22Rv1 (cell line): ENCODE results near the gene HDHD5.

ENCODE experiments used
- H3K27ac ChIP-seq: fragments of 450-650 bp; 2 replicates; pipeline ENCODE4 v1.5.1; 2017
- CTCF ChIP-seq: fragments of 450-650 bp; IDR thresholded peaks from 2 replicates; pipeline ENCODE4 v1.5.1; 2017; ENCODE audit warnings: mild to moderate bottlenecking
- ZFX ChIP-seq: fragments of 450-650 bp; IDR thresholded peaks from 2 replicates; pipeline ENCODE4 v1.6.1; 2017; ENCODE audit warnings: antibody characterized with exemption, borderline replicate concordance

The HDHD5 gene

DNA sequence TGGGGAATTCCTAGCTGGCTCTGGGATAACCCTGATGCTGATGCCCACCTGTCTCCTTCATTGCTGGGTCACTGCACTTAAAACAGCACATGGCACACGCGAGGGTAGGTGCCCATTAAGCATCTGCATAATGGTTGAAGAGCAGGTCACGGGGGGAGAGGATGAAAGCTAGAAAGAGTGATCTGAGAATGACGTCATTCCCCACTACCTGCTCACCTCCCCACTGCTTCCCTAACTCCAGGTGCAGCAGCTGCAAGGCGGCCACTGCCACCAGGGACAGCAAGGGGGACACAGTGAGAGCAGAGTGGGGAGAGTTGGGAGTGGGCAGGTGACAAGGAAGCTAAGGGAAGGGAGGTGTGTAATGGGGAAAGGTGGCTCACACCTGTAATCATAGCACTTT lies 33.1 kb upstream of the HDHD5 start:
- TF ChIP-seq ZFX (no peak), CTCF (no peak)
- H3K27ac ChIP-seq = no peak overlapping the region

- TF ChIP-seq ZFX (no peak), CTCF (no peak)
Observed at GRCh38 chr22:17191163-17191784, 32.2 kb upstream of the HDHD5 start.

DNA sequence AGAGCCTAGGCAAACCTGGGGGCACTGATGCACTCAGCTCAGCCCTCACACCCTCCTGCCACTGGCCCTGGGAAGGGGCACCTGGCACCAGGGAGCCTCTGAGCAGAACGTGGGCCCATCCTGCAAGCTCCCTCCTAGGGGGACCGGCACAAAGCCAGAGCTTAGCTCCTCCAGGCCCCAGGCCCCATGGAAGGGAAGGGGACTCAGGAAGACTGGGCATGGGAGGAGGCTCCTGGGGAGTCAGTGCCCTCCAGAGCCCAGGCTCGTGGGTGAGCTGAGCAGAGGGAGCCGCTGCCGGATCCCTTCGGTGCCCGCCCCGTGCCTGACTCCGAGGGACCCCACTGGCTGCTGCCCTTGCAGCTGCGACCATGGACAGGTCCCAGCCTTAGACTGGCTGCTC lies 31.6 kb upstream of the HDHD5 start:
- no peak overlapping the region for H3K27ac ChIP-seq
- TF ChIP-seq CTCF (no peak), ZFX (no peak)

More at GRCh38 chr22:17191163-17191784, 32.2 kb upstream of the HDHD5 start:
- no peak overlapping the region for H3K27ac ChIP-seq

DNA sequence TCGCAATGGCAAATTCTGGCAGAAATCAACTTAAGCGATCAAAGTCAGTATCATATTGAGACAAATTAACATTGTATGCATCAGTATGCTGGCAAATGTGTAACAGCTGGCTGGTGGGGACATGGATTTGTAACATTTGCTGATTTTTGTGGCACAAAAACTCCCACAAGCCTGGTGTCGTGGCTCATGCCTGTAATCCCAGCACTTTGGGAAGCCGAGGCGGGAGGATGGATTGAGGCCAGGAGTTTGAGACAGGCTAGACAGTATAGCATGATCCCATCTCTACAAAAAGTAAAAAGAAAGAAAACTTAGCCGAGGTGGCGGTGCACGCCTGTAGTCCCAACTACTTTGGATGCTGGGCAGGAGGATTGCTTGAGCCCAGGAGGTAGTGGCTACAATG lies 17.6 kb upstream of the HDHD5 start:
- TF ChIP-seq ZFX (no peak), CTCF (no peak)
- no peak overlapping the region for H3K27ac ChIP-seq

DNA sequence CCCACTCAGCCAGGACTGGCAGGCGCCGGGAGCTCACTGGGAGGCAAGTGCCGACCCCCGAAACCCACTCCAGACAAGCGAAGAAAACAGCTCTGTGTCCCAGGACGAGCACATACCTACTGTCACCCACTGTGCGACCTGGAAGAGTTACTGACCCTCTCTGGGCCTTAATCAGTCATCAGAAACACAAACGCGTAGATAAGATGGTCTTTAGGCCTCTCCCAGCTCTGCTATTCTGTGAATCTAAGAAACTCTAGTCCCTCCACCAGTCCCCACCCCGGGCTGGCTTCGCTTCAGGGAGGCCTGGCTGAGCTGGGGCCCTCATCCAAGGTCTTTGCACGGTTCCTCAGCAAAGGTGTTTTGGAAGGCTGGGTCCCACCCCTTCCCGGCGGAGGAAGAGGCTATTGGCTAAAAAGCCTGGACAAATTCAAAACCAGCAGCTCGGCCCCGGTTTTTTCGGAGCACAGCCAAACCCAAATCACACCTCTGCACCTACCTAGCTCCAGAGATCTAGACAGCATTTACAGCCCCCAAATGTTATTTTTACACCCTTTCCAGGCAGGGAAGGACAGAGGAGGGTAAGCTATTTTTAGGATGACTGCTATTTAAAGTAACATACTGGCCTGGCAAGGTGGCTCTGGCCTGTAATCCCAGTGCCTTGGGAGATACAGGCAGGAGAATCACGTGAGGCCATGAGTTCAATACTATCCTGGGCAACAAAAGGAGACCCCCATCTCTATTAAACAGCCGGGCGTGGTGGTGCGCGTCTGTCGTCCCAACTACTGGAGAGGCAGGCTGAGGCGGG lies 13.2 kb upstream of the HDHD5 start:
- TF ChIP-seq ZFX = no peak
- TF ChIP-seq CTCF = peak; percentile 53
- peak overlapping the region; percentile 87 for H3K27ac ChIP-seq

DNA sequence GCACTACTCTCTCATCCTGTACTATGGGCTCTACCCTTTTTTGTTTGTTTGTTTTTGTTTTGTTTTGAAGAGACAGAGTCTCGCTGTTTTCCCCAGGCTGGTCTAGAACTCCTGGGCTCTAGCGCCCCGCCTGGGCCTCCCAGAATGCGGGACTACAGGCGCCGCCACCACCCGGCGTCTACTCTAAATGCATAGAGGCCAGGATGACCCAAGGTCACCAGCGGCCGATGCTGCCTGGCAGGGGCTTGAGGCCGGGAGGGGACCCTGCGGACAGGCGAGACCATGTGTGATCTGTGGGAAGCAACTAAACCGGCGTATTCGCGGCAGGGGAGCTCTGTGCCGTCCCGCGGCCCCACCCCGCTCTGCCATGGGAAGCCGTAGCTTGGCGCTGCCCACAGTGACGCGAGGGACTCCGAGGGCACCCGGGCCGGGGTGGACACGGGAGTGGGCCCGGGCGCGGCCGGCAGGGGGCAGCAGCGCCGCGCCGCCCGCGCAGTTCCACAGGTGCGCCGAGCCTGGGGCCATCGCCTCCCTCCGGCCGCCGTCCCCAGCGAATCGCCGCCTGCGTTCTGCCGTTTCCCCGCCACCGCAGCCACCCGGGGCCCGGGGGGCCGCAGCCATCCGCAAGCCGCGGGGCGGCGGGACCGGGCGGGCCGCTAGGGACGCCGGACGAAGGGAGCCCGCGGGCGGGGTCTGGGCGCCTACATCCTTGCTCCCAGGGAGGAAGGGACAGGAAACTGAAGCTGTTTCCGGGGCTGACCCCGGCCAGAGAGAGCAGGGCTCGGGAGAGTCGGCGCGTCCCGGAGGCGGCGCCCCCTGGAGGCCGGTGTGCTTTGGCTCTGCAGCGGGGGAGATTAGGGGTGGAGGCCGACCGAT lies 12.3 kb upstream of the HDHD5 start:
- TF ChIP-seq ZFX = no peak
- peak; percentile 99 for TF ChIP-seq CTCF
- H3K27ac ChIP-seq = peak overlapping the region; percentile 87
